Ishikawa (cell line): Measurements from ENCODE around the gene CPT1B.

Experiments
- EGR1 ChIP-seq: IDR thresholded peaks from 2 replicates; pipeline ENCODE4 v1.6.1; 2012
- EP300 ChIP-seq: IDR thresholded peaks from 2 replicates; pipeline ENCODE4 v1.6.1; 2012; ENCODE audit warnings: borderline replicate concordance
- MAX ChIP-seq: IDR thresholded peaks from 2 replicates; pipeline ENCODE4 v1.6.1; 2012
- RAD21 ChIP-seq: IDR thresholded peaks from 2 replicates; pipeline ENCODE4 v1.6.1; 2012; ENCODE audit warnings: low read depth
- TAF1 ChIP-seq: IDR thresholded peaks from 2 replicates; pipeline ENCODE4 v1.6.1; 2012; ENCODE audit warnings: low read depth, mild to moderate bottlenecking
- TEAD4 ChIP-seq: IDR thresholded peaks from 2 replicates; pipeline ENCODE4 v1.6.1; 2012
- USF1 ChIP-seq: IDR thresholded peaks from 2 replicates; pipeline ENCODE4 v1.6.1; 2012
- ZBTB7A ChIP-seq: IDR thresholded peaks from 2 replicates; pipeline ENCODE4 v1.6.1; 2012; ENCODE audit warnings: low read depth

GRCh38 chr22:50599816-50600455 is 21.7 kb upstream of the CPT1B start:
- TF ChIP-seq USF1, result no peak
- no peak for TF ChIP-seq EP300
- TF ChIP-seq RAD21, result no peak; the same call in 1 of the 2 replicates
- TF ChIP-seq EGR1, result no peak
- no peak; the same call in 1 of the 2 replicates for TF ChIP-seq TEAD4
- TF ChIP-seq ZBTB7A, result peak; percentile 60
- no peak for TF ChIP-seq TAF1
- TF ChIP-seq MAX, result peak; percentile 92
